ENCODE results near the gene C19orf25. TPM values are rescaled to one million over a fixed set of nuclear protein-coding genes. Genes with fewer than 3 reads are reported as not detected.

Gene C19orf25
- total and polyA plus RNA-seq, 10 of the 15 experiments (the other 5 are each of a cell fraction or from before 2014, with no cell fraction given): 1.2 to 67.0 (median 25.6) TPM

GRCh38 chr19:1503089-1503924, 24.3 kb upstream of the C19orf25 start:
- H3K9me3 ChIP-seq (replicated peaks; ENCODE audit: control insufficient read depth, insufficient read depth, low read length): no peaks in the 10 kb centered on the region; the same call in 2 of the 3 replicates
- no peak overlapping the region for H3K4me3 ChIP-seq
- intact Hi-C loops (cut with micrococcal nuclease; ENCODE audit: unreplicated experiment): no loop called here
- no TSS peak for BruUV-seq (replicated peaks)
- DNase-seq (ENCODE audit: low read depth, low spot score) (no peak), ATAC-seq (peak; percentile 86), FAIRE-seq (peak; percentile 54)
- ChIA-PET POLR2A (no interaction called here), SMC1A (ENCODE audit: uncharacterized antibody, unreplicated experiment) (no interaction called here), RAD21 (ENCODE audit: unreplicated experiment) (no interaction called here), CTCF (interaction anchor here (1.0 to 1.9 kb wide), 3 partner anchors 11 to 26 kb away, joined by 3 to 4 read pairs (median 3); no protein-coding TSS in a partner anchor)
- WGBS (ENCODE audit: insufficient coverage, insufficient replicate concordance, low lambda C conversion rate, missing lambda C conversion rate): 24% methylated on average over 48 of the region's 49 CpGs
- no peaks in the 10 kb centered on the region; a peak in 1 of 4 replicates for H3K27me3 ChIP-seq (replicated peaks in 1 of 2; ENCODE audit: control insufficient read depth in 2 of 2, insufficient read depth in 2 of 2, low read length in 1 of 2)
- H3K36me3 ChIP-seq (ENCODE audit: control insufficient read depth in 2 of 2, insufficient read depth in 2 of 2, low read length in 1 of 2): no peaks in the 10 kb centered on the region
- H4K20me1 ChIP-seq (ENCODE audit: control insufficient read depth, insufficient read depth): no peaks in the 10 kb centered on the region
- no peaks in the 10 kb centered on the region for H3K79me2 ChIP-seq (ENCODE audit: control insufficient read depth, insufficient read depth, low read length)
- no peak overlapping the region for H3K27ac ChIP-seq (ENCODE audit: control insufficient read depth, insufficient read depth)
- peak overlapping the region; percentile 47; the same call in 1 of the 2 replicates for H2AFZ ChIP-seq (ENCODE audit: control insufficient read depth, low read depth, low read length)
- H3K9ac ChIP-seq (ENCODE audit: control insufficient read depth, insufficient read depth, low read length): no peak overlapping the region
- in situ Hi-C loops (cut with MboI): no loop called here
- H3K4me2 ChIP-seq (ENCODE audit: control insufficient read depth, insufficient read depth): 0 out of 2 replicates have a peak overlapping the region, but pooled peaks have one; percentile 25
- H3K4me1 ChIP-seq (ENCODE audit: control insufficient read depth, insufficient read depth, low read length): no peaks in the 10 kb centered on the region
- TF ChIP-seq CTCF (IDR thresholded peaks at IDR 0.05 in 2 of 3, conservative IDR thresholded peaks at IDR 0.05 in 1 of 3; ENCODE audit: control insufficient read depth in 2 of 3, extremely low read depth in 1 of 3, insufficient read depth in 1 of 3, low read depth in 3 of 3, low read length in 3 of 3) (peak; percentile 61 to 77 (median 64)), NFYB (IDR thresholded peaks at IDR 0.05; ENCODE audit: insufficient read depth, low read depth, low read length) (peak; percentile 41; the same call in 1 of the 2 replicates), ZNF592 (IDR thresholded peaks at IDR 0.05) (no peak), MAX (IDR thresholded peaks at IDR 0.05; ENCODE audit: low read depth, low read length) (peak; percentile 63; the same call in 1 of the 2 replicates), IKZF1 (conservative IDR thresholded peaks at IDR 0.05) (0 out of 2 replicates have a peak, but pooled peaks have one; percentile 36), SPI1 (IDR thresholded peaks at IDR 0.05; ENCODE audit: borderline replicate concordance, insufficient read depth, low read depth, low read length) (no peak), BHLHE40 (IDR thresholded peaks at IDR 0.05; ENCODE audit: borderline replicate concordance in 1 of 2, low read depth in 2 of 2, low read length in 1 of 2) (peak in 1 of 2 experiments; percentile 50; a peak in 2 of 4 replicates), TCF12 (IDR thresholded peaks at IDR 0.05; ENCODE audit: low read depth, low read length) (no peak), CEBPZ (IDR thresholded peaks at IDR 0.05; ENCODE audit: low read depth, low read length) (no peak), BACH1 (IDR thresholded peaks at IDR 0.05; ENCODE audit: borderline replicate concordance) (0 out of 2 replicates have a peak, but pooled peaks have one; percentile 32)

Measured in GM12878 (cell line).